WI38 (cell line): Measurements from ENCODE around the gene MRTFB.

Experiments
- H3K4me3 ChIP-seq: 2 replicates; pipeline ENCODE4 v1.5.1; 2011; ENCODE audit warnings: low read depth, mild to moderate bottlenecking, control low read depth, low read length
- CTCF ChIP-seq: IDR thresholded peaks from 2 replicates; pipeline ENCODE4 v1.5.1; 2012; ENCODE audit warnings: low read depth, mild to moderate bottlenecking, control low read depth, low read length

MRTFB gene

GRCh38 chr16:14205666-14206065, 134.5 kb downstream of the MRTFB start:
- TF ChIP-seq CTCF: no peak
- H3K4me3 ChIP-seq: no peak overlapping the region

- no peak for TF ChIP-seq CTCF
- H3K4me3 ChIP-seq: no peak overlapping the region
These were observed 140.9 kb downstream of the MRTFB start for GRCh38 chr16:14211856-14212543.

- no peak for TF ChIP-seq CTCF
These were observed 144.8 kb downstream of the MRTFB start for GRCh38 chr16:14215941-14216340.

GRCh38 chr16:14219983-14220382, 148.9 kb downstream of the MRTFB start:
- no peak overlapping the region for H3K4me3 ChIP-seq
- TF ChIP-seq CTCF: no peak

More at GRCh38 chr16:14215941-14216340, 144.8 kb downstream of the MRTFB start:
- H3K4me3 ChIP-seq: no peak overlapping the region

- no peak overlapping the region for H3K4me3 ChIP-seq
- no peak for TF ChIP-seq CTCF
These were observed 152.5 kb downstream of the MRTFB start for GRCh38 chr16:14223632-14224031.

- H3K4me3 ChIP-seq: no peak overlapping the region
- TF ChIP-seq CTCF: no peak
These were observed 154.3 kb downstream of the MRTFB start for GRCh38 chr16:14225457-14225856.

GRCh38 chr16:14232106-14232864, 161.2 kb downstream of the MRTFB start:
- TF ChIP-seq CTCF: no peak
- H3K4me3 ChIP-seq: no peak overlapping the region
